HG03342 (cell line): Measurements from ENCODE around the gene SCYGR8.
"Not testable (repeated sequence)": the region's sequence is repeated elsewhere in the genome, so short reads cannot be mapped to it uniquely, and the experiment has no call there.

Experiments used
- ATAC-seq: cut with Tn5 transposase; IDR thresholded peaks from one replicate; pipeline ENCODE4 v1.9.1; 2021; ENCODE audit warnings: mild to moderate bottlenecking, moderate library complexity; ENCODE audit not compliant: unreplicated experiment

The SCYGR8 gene

GRCh38 chr2:227745594-227745993 is at the start of gene SCYGR8:
Gene SCYGR8 (plus strand): TSS chr2:227745894. CDS start chr2:227745894, 0 bp downstream.
- ATAC-seq = no peak

DNA sequence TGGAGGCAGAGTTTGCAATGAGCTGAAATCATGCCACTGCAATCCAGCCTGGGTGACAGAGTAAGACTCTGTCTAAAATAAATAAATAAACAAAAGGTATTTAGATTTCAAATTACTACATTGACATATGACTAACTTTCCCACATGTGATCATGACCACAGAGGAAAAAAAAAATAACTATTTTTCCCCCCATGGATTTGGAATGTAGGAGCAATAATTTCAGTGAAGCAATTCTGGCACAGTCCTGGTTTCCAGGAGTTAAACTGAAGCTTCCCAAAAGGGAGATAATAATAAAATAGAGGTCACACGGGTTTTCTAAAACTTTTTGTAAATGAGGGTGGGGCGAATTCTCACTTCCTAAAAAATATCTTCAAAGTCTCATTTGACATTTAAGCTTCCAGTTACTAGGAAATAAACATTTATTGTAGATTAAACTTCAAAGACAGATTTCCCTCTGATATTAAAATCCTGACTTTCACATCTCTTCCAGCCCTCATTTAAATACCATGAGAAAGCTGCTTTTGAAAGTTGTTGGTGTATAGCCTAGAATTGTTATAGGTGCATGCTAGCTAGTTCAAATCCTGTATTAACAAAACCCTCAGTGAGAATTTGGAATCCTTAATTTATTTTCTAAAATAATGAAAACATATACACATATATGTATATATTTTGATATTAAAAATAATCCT is 48.6 kb upstream of the SCYGR8 start:
- ATAC-seq = no peak

DNA sequence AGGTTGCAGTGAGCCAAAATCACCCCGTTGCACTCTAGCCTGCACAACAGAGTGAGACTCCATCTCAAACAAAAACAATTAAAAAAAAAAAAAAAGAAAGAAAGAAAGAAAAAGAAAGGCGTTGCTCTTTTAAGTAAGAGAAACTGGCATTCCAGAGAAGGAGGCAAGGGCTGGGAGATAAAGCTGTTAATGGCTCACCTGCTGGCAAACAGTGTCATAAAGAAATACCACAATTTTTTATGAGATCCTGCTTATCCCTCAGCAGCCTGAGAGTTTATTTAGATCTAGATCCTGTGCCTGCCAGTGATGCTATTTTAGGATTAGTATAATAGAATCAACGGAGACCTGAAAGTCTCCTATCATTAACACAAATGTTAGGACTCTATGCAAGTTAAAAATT is 44.1 kb upstream of the SCYGR8 start:
- ATAC-seq = no peak

- ATAC-seq = no peak
Measured at GRCh38 chr2:227703280-227703732, 42.4 kb upstream of the SCYGR8 start.

DNA sequence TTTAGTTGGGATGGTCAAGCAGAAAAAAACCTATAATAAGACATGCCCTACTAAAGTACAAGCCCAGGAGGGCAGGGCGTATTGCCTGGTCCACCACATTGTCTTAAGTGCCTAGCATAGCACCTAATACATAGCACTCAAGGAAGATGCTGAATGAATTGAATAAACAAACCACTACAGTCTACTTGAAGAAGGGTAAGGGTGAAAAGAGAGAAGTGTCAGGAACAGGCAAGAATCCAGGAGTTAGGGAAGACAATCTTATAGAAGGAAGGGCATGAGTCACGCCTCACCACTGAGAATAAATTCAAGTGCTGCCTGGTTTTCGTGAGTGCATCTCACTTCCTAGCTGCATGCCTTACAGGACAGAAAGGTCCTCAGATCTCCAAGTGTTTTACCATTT is 41.7 kb upstream of the SCYGR8 start:
- no peak for ATAC-seq

DNA sequence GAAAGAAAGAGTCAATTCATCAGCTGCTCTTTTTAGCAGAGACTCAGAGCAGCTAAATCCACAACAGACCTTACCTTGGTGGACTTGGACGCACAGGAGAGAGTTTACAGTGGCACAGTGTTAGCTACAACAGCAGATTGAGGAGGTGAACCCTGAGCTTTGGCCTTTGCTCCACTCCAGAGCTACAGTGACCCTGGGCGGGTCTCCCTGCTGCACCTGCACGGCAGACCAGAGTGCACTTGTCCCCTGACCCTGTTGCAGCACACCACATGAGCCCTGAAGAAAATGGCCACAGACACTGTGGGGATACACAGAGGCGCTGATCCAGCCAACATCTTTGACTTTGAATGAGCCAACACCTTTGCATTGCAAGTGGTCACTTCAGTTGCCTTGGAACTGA is 38.8 kb upstream of the SCYGR8 start:
- no peak for ATAC-seq

- ATAC-seq = no peak
Measured at GRCh38 chr2:227707390-227707789, 38.3 kb upstream of the SCYGR8 start.

- no peak for ATAC-seq
Measured at GRCh38 chr2:227710986-227711385, 34.7 kb upstream of the SCYGR8 start.

DNA sequence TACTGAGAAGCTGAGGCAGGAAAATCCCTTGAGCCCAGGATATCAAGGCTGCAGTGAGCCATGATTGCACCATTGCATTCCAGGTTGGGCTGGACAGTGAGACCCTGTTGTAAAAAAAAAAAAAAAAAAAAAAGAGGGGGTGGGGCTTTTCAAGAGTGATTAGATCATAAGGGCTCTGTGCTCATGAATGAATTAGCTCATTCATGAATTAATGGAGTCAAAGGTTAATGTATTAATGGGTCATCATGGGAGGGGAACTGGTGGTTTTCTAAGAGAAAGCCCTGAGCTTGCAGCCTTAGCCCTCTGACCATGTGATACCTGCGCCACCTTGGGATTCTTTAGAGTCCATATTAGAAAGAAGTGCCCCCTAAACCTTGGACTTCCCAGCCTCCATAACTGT is 32.4 kb upstream of the SCYGR8 start:
- ATAC-seq = no peak

GRCh38 chr2:227716501-227716900 is 29.2 kb upstream of the SCYGR8 start:
- no peak for ATAC-seq

DNA sequence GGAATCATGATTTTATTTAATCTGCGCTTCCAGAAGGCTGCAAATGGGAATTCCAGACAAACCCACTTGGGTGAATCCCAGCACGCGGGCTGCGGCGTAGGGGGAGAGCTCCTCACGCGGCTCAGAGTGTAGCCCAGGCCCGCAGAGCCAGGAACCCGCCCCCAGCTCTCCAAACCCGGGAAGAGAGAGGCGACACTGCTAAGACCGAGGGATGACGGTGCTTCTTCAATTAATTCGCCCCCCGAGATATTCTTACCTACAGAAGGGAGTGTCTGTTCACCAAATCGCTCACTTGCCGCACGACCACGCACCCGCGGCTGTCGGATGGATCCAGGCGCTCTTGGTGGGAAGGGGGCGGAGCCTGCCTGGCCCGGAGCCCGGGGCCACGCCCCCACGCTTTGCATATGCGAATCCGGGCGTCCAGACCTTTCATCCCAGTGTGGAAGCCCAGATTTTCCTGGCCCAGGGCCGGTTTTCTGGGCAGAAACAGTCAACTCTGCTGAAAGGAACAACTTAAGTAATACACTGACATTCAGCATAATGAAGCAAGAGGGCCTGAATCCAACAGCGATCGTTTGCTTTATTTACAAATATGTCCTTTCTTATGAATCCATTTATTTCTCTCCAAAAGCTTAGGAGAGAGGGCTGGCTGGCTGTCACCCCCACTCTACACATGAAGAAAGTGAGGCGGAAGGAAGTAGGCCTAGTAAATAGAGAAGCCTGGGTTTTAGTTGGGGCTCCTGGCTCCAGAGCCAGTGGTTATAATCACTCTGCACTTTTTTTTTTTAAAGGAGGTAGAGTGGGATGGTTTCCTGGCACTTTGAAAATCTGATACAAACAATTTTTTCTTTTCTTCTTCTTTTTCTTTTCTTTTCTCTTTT is 27.8 kb upstream of the SCYGR8 start, which contains the start of gene SLC19A3:
Gene SLC19A3 (minus strand): TSS at position 342 of the 881 bp plus-strand sequence. CDS start 15,710 bp downstream, outside the sequence.
- no peak for ATAC-seq

DNA sequence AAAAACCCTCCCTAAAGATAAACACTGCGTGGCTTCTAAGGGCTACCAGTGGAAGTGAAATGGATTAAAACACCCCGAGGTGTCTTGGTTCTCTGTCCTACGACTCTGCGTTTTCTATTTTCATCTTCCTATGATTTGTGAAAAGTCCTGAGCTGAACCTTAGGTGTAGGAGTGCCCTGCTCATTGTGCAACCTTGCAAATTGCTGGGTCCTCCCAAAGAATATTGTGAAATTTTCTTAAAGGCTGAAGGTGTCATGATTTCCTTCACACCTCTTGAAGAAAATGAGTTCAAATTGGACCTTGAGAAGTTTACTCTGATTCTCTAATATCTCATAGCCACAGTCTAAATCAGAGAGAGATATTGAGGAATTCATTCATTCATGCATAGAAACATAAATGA is 26.1 kb upstream of the SCYGR8 start:
- ATAC-seq = no peak

GRCh38 chr2:227720680-227721079 is 25.0 kb upstream of the SCYGR8 start:
- no peak for ATAC-seq

DNA sequence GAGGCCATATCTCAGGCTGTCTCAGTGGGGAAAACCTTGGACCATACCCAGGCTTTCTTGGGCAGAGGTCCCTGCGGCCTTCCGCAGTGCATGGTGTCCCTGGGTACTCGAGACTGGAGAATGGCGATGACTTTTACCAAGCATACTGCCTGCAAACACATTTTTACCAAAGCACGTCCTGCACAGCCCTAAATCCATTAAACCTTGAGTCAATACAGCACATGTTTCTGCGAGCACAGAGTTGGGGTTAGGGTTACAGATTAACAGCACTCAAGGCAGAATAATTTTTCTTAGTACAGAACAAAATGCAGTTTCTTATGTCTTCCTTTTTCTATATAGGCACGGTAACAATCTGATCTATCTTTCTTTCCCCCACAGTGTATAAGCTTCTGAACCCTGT is 22.9 kb upstream of the SCYGR8 start:
- ATAC-seq = not testable (repeated sequence)

DNA sequence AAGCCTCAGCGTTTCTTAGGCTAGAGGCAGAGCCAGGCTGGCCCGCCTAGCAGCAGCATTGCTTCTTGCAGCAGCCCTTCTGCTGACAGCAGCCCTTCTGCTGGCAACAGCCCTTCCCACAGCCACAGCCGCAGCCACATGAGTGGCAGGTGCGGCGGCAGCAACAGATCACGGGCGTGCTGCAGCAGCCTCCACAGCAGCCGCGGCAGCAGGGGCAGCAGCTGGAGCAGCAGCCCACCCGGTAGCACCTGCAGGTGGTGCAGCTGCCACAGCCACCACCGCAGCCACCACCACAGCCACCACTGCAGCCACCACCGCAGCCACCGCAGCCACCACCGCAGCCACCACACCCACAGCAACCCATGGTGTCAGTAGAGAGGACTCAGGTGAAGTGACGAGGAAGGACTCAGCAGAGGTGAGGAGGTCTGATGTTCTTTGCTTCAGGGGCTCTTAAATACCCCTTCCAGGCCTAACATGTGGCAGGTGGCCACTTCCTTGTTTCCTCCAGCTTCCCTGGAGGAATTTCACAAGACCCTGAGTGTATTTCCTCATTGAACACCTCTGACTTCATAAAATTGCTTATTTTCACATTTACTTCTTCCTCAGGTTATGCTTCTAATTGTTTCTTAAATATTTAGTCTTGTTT is 21.2 kb upstream of the SCYGR8 start, which contains the start of gene SCYGR6:
Gene SCYGR6 (minus strand): TSS at position 364 of the 646 bp plus-strand sequence. CDS start 0 bp downstream, at position 364.
- ATAC-seq = no peak

GRCh38 chr2:227728035-227728434 is 17.7 kb upstream of the SCYGR8 start, which contains the start of gene SCYGR7:
Gene SCYGR7 (plus strand): TSS chr2:227728335. CDS start chr2:227728335, 0 bp downstream.
- ATAC-seq = no peak

DNA sequence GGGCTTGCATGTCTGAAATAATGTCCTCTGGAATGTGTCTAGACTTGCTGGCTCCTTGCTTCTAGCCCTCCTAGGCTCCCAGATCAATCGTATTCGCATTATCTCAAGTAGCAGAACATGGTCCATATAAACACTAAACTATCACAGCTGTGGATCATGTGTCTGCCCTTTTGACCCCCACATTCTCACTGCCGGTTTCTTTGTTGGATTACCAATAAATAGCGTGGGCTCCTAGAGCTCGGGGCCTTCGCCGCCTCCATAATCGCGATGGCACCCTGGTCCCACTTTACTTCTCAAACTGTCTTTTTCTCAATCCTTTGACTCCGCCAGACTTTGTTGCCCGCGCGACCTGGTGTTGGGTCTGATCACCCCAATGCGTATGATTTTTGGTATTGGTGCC is 6.3 kb upstream of the SCYGR8 start:
- ATAC-seq = no peak

- not testable (repeated sequence) for ATAC-seq
Measured at GRCh38 chr2:227740705-227741104, 5.0 kb upstream of the SCYGR8 start.

- ATAC-seq = no peak
Measured at GRCh38 chr2:227748079-227748478, 2.4 kb downstream of the SCYGR8 start.

GRCh38 chr2:227756261-227756660 is 10.6 kb downstream of the SCYGR8 start:
- not testable (repeated sequence) for ATAC-seq
